SK-N-SH (cell line): ENCODE results near the gene KLHL26. TPM values are rescaled to one million over a fixed set of nuclear protein-coding genes. Genes with fewer than 3 reads are reported as not detected.

Experiments
- CTCF ChIA-PET: fragments of 300-600, 350-600 bp; formaldehyde crosslinking; extraction: SDS; loops from one replicate; lab custom pipeline; 2021; lab: Yijun Ruan, JAX
- POLR2A ChIA-PET: fragments of 350-600 bp; sonication (Branson Sonifier 250); formaldehyde crosslinking; extraction: SDS; loops from one replicate; lab custom pipeline; 2020; ENCODE audit warnings: antibody characterized with exemption, inconsistent platforms; lab: Yijun Ruan, JAX
- DNase-seq: peaks from one replicate; pipeline ENCODE4 v3.0.0; 2012
- H2AFZ ChIP-seq: fragments of 200-600 bp; sonication (generic); 2 replicates; pipeline ENCODE4 v1.8.1; 2016; ENCODE audit warnings: antibody characterized with exemption, mild to moderate bottlenecking, low read depth
- H3F3A ChIP-seq: fragments of 200-600 bp; sonication (generic); replicated peaks from 2 replicates; pipeline ENCODE3; 2016; ENCODE audit warnings: antibody characterized with exemption, mild to moderate bottlenecking; ENCODE audit not compliant: insufficient read depth
- H3K27ac ChIP-seq, 2 experiments: fragments of 200-500 bp in 1 of 2; fragments of 200-600 bp in 1 of 2; sonication (Bioruptor generic) in 1 of 2; sonication (generic), shearing (Covaris generic) in 1 of 2; 2 replicates each; pipeline versions ENCODE4 v1.5.1 to v1.6.1; 2014 to 2016; ENCODE audit warnings: low read depth in 2 of 2, inconsistent platforms in 1 of 2, low read length in 1 of 2, mild to moderate bottlenecking in 1 of 2, mixed read lengths in 1 of 2
- H3K27me3 ChIP-seq: fragments of 200-600 bp; sonication (generic), shearing (Covaris generic); 2 replicates; pipeline ENCODE4 v1.6.1; 2016; ENCODE audit warnings: mixed run types; ENCODE audit not compliant: insufficient read depth
- H3K36me3 ChIP-seq, 2 experiments: fragments of 200-500 bp in 1 of 2; fragments of 200-600 bp in 1 of 2; sonication (Bioruptor generic) in 1 of 2; sonication (generic) in 1 of 2; replicated peaks in 1 of 2; 2 replicates each; pipeline versions ENCODE3 to v1.5.1; 2014 to 2016; ENCODE audit warnings: low read length in 1 of 2, mild to moderate bottlenecking in 1 of 2; ENCODE audit not compliant: insufficient read depth in 2 of 2, control insufficient read depth in 1 of 2
- H3K4me1 ChIP-seq, 2 experiments: fragments of 200-500 bp in 1 of 2; fragments of 200-600 bp in 1 of 2; sonication (Bioruptor generic) in 1 of 2; sonication (generic), shearing (Covaris generic) in 1 of 2; 2 replicates each; pipeline versions ENCODE4 v1.5.1 to v1.6.1; 2014 to 2016; ENCODE audit warnings: low read depth in 1 of 2, low read length in 1 of 2, mixed run types in 1 of 2; ENCODE audit not compliant: insufficient read depth in 2 of 2, control insufficient read depth in 1 of 2
- H3K4me2 ChIP-seq: fragments of 200-600 bp; sonication (generic), shearing (Covaris generic); 2 replicates; pipeline ENCODE4 v1.6.1; 2017; ENCODE audit warnings: mixed run types
- H3K4me3 ChIP-seq, 2 experiments: fragments of 200-500 bp in 1 of 2; fragments of 200-600 bp in 1 of 2; sonication (Bioruptor generic) in 1 of 2; sonication (generic), shearing (Covaris generic) in 1 of 2; 2 replicates each; pipeline versions ENCODE4 v1.5.1 to v1.8.1; 2014 to 2016; ENCODE audit warnings: low read depth in 2 of 2, inconsistent platforms in 1 of 2, low read length in 1 of 2, mild to moderate bottlenecking in 1 of 2, mixed read lengths in 1 of 2, moderate library complexity in 1 of 2
- H3K79me2 ChIP-seq: fragments of 200-600 bp; sonication (generic); 2 replicates; pipeline ENCODE4 v1.8.1; 2017; ENCODE audit warnings: mild to moderate bottlenecking; ENCODE audit not compliant: insufficient read depth
- H3K9ac ChIP-seq: fragments of 200-600 bp; sonication (generic); 2 replicates; pipeline ENCODE4 v1.6.1; 2017; ENCODE audit warnings: mixed run types
- H3K9me2 ChIP-seq: fragments of 200-600 bp; sonication (generic); 2 replicates; pipeline ENCODE4 v1.6.1; 2017; ENCODE audit warnings: mixed run types
- H3K9me3 ChIP-seq: fragments of 200-600 bp; sonication (generic); 2 replicates; pipeline ENCODE4 v1.6.1; 2017; ENCODE audit warnings: mixed run types, mild to moderate bottlenecking, moderate library complexity
- H4K20me1 ChIP-seq: fragments of 200-600 bp; sonication (generic); 2 replicates; pipeline ENCODE4 v1.6.1; 2017; ENCODE audit warnings: mild to moderate bottlenecking, mixed run types; ENCODE audit not compliant: insufficient read depth
- CTCF ChIP-seq: fragments of 200-600 bp; sonication (generic); IDR thresholded peaks from 2 replicates; pipeline ENCODE4 v1.6.1; 2017; ENCODE audit warnings: antibody characterized with exemption, mild to moderate bottlenecking, moderate library complexity
- FOXM1 ChIP-seq: IDR thresholded peaks from 2 replicates; pipeline ENCODE4 v1.4.0; 2012; ENCODE audit warnings: low read depth, mild to moderate bottlenecking
- GABPA ChIP-seq: IDR thresholded peaks from 2 replicates; pipeline ENCODE4 v1.4.0; 2012; ENCODE audit warnings: low read depth, mild to moderate bottlenecking
- MAX ChIP-seq: IDR thresholded peaks from 2 replicates; pipeline ENCODE4 v1.4.0; 2012; ENCODE audit warnings: low read depth
- MEF2A ChIP-seq: IDR thresholded peaks from 2 replicates; pipeline ENCODE4 v1.4.0; 2012; ENCODE audit warnings: low read depth, borderline replicate concordance
- MXI1 ChIP-seq: IDR thresholded peaks from 2 replicates; pipeline ENCODE4 v1.6.1; 2012; ENCODE audit warnings: mild to moderate bottlenecking, low read depth, low read length, improper control_type of control experiment
- NFIC ChIP-seq: IDR thresholded peaks from 2 replicates; pipeline ENCODE4 v1.4.0; 2012; ENCODE audit warnings: borderline replicate concordance
- RAD21 ChIP-seq: IDR thresholded peaks from 2 replicates; pipeline ENCODE4 v1.6.1; 2012; ENCODE audit warnings: mild to moderate bottlenecking, low read length
- RXRA ChIP-seq: IDR thresholded peaks from 2 replicates; pipeline ENCODE4 v1.4.0; 2012; ENCODE audit warnings: low read depth, mild to moderate bottlenecking, borderline replicate concordance
- SIN3A ChIP-seq: IDR thresholded peaks from 2 replicates; pipeline ENCODE4 v1.6.1; 2012; ENCODE audit warnings: low read depth, mild to moderate bottlenecking, low read length, moderate library complexity, borderline replicate concordance
- SMC3 ChIP-seq: IDR thresholded peaks from 2 replicates; pipeline ENCODE4 v1.6.1; 2012; ENCODE audit warnings: low read depth, low read length, improper control_type of control experiment
- TEAD4 ChIP-seq: IDR thresholded peaks from 2 replicates; pipeline ENCODE4 v1.4.0; 2012; ENCODE audit warnings: mild to moderate bottlenecking, borderline replicate concordance; ENCODE audit not compliant: insufficient read depth
- USF2 ChIP-seq: fragments of 150-350 bp; IDR thresholded peaks from 2 replicates; pipeline ENCODE4 v1.6.1; 2017; ENCODE audit warnings: antibody characterized with exemption, low read length, low read depth, borderline replicate concordance
- ZBTB33 ChIP-seq: IDR thresholded peaks from 2 replicates; pipeline ENCODE4 v1.4.0; 2012; ENCODE audit warnings: low read depth, borderline replicate concordance
- WGBS: methylation state at CpG from one replicate; pipeline ENCODE4 v1.1.6; 2017; ENCODE audit warnings: low lambda C conversion rate; 5-methylcytosine and 5-hydroxymethylcytosine counted together
- polyA plus RNA-seq, 3 experiments: library from polyadenylated mRNA; depleted of rRNA; stranded (reverse); fragments of >200 nt; gene quantifications; 2 replicates each; pipeline ENCODE4 v1.2.3, GENCODE V29; 2012

The KLHL26 gene
- polyA plus RNA-seq, 1 of the 3 experiments (the other 2 are of a cell fraction) = 4.6 TPM

GRCh38 chr19:18594096-18594823 is 42.6 kb upstream of the KLHL26 start:
- Histone ChIP-seq H3F3A (peaks cover 35% of the 10 kb centered on the region), H3K36me3 (no peaks in the 10 kb centered on the region), H3K9me3 (no peaks in the 10 kb centered on the region), H4K20me1 (no peaks in the 10 kb centered on the region), H3K4me1 (peaks cover 6 to 36% of the 10 kb centered on the region in 2 experiments; a peak in 2 of 4 replicates), H3K4me2 (peak overlapping the region; percentile 89), H3K9ac (no peak overlapping the region), H3K9me2 (no peaks in the 10 kb centered on the region), H2AFZ (no peak overlapping the region), H3K79me2 (peaks cover 7% of the 10 kb centered on the region; the same call in 1 of the 2 replicates), H3K4me3 (peak overlapping the region; percentile 32 to 46; a peak in 3 of 4 replicates), H3K27ac (no peak overlapping the region), H3K27me3 (no peaks in the 10 kb centered on the region)
- peak; percentile 64 for TF ChIP-seq MXI1
- TF ChIP-seq TEAD4 = no peak
- peak; percentile 76 for TF ChIP-seq SMC3
- no peak for TF ChIP-seq ZBTB33
- peak; percentile 15; the same call in 1 of the 2 replicates for TF ChIP-seq SIN3A
- peak; percentile 75 for TF ChIP-seq RAD21
- TF ChIP-seq CTCF = peak; percentile 75
- CTCF ChIA-PET = interaction anchor here (0.6 to 10.5 kb wide), 39 partner anchors 10 to 802 kb away, joined by 3 to 234 read pairs (median 4); partner anchors contain the start of genes CERS1, COPE, CRLF1 and DDX49
- POLR2A ChIA-PET = interaction anchor here (1.0 to 1.2 kb wide), 3 partner anchors 253 to 325 kb away, joined by 3 to 4 read pairs (median 4); partner anchors contain the start of genes COPE and DDX49
- DNase-seq = peak; percentile 96
- WGBS = 18% methylated on average over 22 of the region's 54 CpGs

- H3K9ac ChIP-seq = no peak overlapping the region
Observed at GRCh38 chr19:18594824-18595373, 41.9 kb upstream of the KLHL26 start.

More at GRCh38 chr19:18594824-18595373, 41.9 kb upstream of the KLHL26 start:
- H3K36me3 ChIP-seq = no peaks in the 10 kb centered on the region
- no peaks in the 10 kb centered on the region for H3K27me3 ChIP-seq
- H3K9me3 ChIP-seq = no peaks in the 10 kb centered on the region
- H2AFZ ChIP-seq = no peak overlapping the region
- peak; percentile 48 for DNase-seq
- H3F3A ChIP-seq = peaks cover 34% of the 10 kb centered on the region
- ChIA-PET CTCF (interaction anchor here (0.6 to 10.5 kb wide), 25 partner anchors 9 to 802 kb away, joined by 3 to 234 read pairs (median 4); partner anchors contain the start of genes COPE, CRLF1, DDX49 and KXD1), POLR2A (interaction anchor here (1.0 to 1.2 kb wide), 2 partner anchors 252 to 254 kb away, joined by 4 read pairs; no protein-coding TSS in a partner anchor)
- H4K20me1 ChIP-seq = no peaks in the 10 kb centered on the region
- no peak overlapping the region for H3K27ac ChIP-seq
- H3K4me1 ChIP-seq = peaks cover 6 to 36% of the 10 kb centered on the region in 2 experiments; a peak in 2 of 4 replicates
- 52% methylated on average over 4 of the region's 26 CpGs for WGBS
- H3K9me2 ChIP-seq = no peaks in the 10 kb centered on the region
- 0 out of 2 replicates have a peak, but pooled peaks cover under 1% of the 10 kb centered on the region for H3K79me2 ChIP-seq
- TF ChIP-seq RXRA = no peak
- no peak for TF ChIP-seq MEF2A
- TF ChIP-seq SIN3A = no peak
- TF ChIP-seq ZBTB33 = no peak
- no peak for TF ChIP-seq RAD21
- TF ChIP-seq MAX = no peak
- TF ChIP-seq USF2 = no peak
- no peak for TF ChIP-seq GABPA
- no peak for TF ChIP-seq NFIC
- TF ChIP-seq FOXM1 = no peak
- TF ChIP-seq MXI1 = no peak
- H3K4me2 ChIP-seq = peak overlapping the region; percentile 89
- H3K4me3 ChIP-seq = peak overlapping the region; percentile 32 to 46; a peak in 2 of 4 replicates
